MV-4-11 (cell line): ENCODE measurements around the gene ZNRF3.
"Not testable (repeated sequence)": the region's sequence is repeated elsewhere in the genome, so short reads cannot be mapped to it uniquely, and the experiment has no call there.

Source experiments
- DNase-seq: peaks from one replicate; lab custom pipeline; 2025; lab: John Stamatoyannopoulos, UW

Gene ZNRF3

DNA sequence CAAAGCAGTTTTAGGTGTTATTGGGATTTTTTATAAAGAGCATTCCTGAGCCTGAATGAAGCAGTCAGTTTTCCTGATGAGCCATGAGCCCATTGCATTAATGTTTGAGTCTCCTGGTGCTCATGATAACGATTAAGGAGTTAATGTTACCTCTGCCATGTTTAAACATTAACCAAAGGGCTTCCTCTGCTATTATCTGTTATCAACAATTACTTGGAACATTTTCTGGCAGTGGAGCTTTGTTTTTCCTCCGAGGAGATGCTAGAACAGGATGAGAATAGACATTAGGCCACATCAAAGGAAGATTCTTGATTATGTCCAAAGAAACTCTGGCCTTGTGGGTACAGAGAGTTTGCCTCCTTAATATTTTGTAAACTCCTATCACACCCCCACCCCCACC lies 49.9 kb downstream of the ZNRF3 start:
- DNase-seq, result no peak

DNA sequence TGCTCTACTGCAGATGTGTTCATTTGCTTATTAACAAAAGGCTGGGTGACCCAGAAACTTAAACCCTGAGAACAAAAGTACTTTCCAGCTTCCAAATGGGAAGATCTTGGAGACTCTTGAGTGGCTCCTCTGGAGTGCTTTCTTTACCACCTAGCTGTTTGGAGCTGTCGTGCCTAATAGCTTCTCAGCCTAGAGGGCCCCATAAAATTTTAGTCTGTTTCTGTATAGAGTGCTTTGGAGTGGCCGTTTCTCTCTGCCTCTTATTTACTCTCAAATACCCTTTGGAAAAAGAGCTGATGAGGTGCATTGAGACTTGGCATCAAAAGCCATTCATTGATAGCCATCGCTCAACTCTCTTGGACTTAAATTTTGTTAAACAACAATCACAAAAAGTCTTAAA lies 50.7 kb downstream of the ZNRF3 start:
- DNase-seq, result no peak

DNA sequence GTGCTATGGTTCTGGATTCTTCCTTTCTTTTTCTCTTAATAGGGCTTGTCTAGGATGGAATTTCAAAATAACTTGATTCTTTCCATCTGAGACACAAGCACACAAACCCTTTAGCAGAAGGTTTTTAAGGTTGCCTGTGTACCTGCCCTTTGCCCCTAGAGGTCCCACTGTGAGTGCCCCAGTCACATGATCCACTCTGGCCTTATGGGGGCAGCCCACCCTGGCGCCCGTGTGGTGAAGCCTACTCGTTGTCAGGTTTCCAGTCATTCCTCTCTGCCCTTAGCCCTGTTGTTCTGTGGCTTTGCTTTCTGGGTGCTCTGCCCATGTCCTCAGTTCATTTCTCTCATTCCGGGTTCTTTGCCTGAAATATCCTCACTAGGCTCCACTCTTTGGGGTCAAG lies 51.8 kb downstream of the ZNRF3 start:
- no peak for DNase-seq

DNA sequence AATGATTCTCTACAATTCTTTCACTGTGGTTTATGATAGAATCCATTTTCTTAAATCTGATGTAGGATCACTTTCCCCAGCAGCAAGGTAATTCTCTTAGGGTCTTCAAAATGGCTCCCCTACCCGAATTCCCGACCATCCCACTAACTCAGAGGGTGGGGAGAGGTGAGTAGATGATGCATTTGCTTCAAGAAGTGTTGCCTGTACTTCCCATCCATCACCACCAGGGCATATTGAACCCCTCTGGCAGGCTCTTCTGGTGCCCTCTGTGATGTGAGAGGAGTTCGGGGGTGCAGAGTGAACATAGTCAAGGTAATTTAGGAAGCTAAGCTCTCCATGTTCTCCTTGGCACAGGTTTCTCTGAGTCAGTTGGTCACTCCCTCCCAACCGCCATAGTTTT lies 52.3 kb downstream of the ZNRF3 start:
- no peak for DNase-seq

DNA sequence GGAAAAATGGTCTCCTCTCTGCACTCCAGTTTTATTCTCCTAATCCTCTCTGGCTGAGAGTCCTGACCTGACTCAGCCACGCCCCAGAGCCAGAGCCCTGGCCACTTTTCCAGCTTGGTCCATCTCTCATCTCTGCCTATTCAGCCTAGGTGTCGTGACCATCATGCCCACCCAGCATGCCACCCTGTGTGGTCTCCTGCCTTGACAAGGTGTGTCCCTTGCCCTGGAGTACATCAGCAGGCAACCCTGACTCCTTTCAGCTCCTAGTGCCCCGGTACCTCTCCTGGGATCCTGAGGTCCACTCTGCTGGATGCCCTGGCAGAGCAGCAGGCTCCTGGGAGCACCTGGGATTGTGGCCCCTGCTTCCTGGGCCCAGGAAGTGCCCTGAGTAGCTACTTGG lies 52.8 kb downstream of the ZNRF3 start:
- no peak for DNase-seq

DNA sequence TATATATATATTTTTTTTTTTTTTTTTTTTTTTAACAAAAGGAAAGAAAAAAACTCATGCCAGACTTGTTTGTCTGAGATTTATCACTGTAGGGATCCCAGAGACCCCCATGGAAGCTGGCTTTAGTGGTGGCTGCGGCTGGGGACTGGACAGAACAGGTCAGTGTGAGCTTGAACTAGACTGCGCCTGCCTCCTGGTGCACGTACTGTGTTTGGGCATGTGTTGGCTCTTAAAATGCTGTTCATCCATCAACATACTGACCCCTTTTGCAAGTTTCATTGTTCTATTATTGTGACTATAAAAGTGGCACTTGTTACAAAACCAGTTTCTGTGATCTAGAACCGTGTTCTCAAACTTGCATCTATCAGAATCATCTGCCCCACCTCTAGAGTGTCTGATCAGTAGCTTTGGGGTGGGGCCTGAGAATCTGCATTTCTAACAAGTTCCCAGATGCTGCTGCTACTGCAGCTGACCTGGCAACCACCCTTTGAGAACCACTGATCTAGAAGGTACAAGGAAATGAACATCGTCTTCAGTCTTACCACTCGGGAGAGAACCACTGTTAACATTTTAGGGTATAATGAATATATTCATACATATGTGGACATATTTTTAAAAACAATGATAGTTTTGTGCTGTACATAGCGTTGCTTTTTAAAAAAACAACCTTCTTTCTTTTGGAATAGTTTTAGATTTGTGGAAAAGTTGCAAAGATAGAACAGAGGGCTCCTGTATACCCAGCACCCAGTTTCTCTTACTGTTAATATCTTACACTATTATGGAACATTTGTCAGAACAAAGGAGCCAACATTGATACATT lies 54.0 kb downstream of the ZNRF3 start:
- DNase-seq, result no peak

DNA sequence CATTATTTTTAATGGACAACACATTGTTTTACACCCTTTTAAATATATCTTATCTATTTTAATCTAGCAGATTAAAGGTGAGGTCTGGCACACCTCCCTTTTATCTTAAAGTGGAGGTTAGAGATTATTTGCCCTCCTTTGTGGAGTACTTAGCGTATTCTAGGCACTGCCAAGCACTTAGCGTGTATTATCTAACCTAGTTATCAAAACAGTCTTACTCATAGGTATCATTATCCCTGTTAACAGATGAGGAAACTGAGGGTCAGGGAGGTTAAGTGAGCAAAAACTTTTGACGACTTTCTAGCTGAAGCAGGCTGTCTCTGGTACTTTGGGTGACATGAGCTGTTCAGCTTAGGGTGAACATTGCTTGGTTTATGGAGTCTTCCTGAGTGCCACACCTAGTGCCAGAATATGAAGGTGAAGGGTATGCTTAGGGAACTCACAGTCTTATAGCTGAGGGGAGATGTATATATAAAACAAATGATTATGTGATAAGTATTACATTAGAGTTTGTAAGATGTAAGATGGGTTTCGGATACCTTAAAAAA lies 55.0 kb downstream of the ZNRF3 start:
- no peak for DNase-seq

DNA sequence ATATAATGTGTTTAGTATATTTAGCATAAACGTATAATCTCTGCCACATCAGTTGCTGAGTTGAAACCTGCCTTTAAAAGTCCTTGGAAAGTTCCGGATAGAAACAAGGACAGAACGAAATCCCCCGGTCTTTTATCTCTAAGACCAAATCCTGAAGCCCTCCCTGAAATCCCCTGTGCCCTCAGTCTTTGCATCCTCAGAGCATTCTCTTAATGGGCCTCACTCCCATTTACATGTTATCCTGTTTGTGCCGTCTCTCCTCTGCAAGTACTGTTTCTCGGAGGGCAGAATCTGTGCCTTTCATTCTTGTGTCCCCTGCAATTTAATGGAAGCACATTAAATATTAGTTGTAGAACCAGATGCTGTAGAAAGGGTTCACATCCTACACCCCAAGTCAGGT lies 56.0 kb downstream of the ZNRF3 start:
- DNase-seq, result no peak

DNA sequence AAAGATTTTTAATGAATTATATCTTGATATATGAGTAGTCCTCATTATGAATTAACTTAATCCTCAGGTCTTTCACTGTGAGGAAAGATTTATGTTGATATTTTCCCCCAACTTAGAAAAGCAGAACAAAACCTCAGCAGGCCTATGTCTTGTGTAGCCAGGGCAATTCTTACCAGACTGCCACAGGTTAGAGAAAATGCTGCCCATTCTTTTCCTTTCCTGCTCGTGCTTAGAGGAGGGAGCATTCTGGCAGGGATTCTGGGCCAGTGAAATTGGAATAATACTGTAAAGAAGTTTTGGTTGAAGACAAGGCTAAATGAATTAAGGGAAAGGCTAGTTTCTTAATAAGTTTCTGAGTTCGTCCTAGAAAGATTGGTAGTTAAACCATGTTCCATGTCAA lies 56.6 kb downstream of the ZNRF3 start:
- DNase-seq, result no peak

DNA sequence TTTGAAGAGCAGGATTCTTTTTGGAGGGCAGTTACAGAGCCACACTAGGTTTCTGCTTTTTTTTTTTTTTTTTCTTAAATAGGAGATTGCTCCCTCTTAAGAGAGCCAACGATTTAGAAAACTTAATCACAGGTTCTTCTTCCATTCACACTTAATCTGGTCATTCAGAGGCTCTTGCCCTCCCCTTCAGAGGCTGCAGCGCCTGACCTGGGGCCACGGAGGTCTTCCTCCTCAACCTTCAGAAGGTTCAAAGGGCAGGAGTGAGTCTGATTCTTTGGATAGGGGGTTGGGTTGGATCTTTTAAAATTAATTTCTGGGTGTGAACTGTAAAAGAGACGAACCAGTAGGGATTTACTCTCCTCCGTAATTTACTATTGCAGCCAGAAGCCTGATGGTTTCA lies 57.1 kb downstream of the ZNRF3 start:
- no peak for DNase-seq

DNA sequence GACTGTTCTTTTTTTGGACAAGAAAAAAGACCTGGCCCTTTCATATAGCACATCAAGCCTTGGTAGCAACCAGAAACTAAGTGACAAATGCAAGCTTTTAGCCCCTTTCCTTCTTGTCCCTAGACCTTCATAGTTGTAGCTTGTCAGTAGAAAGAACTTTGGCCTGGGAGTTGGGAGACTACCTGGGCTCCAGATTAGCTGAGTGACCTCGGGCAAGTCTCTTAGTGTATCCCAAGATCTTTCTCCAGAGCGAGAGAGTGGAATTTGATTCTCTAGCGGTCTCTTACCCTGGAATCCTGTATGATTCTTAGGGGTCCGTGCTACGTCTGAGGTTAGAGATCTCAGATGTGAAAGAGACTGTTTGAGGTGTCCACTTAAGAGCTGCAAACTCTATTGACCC lies 59.0 kb downstream of the ZNRF3 start:
- no peak for DNase-seq

DNA sequence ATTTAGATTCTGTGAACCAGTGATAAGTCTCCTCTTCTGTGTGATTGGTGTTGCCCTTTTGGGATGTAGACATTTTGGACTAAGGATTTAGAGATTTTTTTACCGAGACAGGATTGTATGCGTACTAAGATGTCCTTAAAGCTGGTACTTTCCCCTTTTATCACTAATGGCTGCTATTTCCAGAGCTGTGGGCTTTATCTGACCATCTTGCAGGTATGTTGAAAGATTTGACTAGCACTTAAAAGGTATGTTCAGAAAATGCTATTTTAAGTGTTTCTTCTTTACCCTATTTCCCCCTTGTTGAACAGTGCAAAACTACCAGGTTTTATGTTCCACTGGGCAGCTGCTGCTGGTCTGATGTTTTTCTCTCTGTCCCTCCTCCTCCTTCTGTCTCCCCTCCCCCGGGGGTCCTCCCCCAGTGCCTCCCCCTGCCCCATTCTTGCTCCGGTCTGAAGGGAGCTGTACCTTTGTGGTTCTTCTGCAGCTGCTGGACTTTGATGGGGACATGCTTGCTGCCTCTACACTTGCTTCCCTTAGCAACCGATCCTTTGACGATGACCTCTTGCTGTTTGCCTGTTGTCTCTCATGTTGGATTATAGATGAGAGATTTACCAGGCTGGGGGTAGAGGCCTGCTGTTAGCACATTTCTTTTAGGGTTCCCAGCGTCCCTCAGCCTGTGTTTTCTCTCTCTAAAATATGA lies 59.6 kb downstream of the ZNRF3 start:
- no peak for DNase-seq

DNA sequence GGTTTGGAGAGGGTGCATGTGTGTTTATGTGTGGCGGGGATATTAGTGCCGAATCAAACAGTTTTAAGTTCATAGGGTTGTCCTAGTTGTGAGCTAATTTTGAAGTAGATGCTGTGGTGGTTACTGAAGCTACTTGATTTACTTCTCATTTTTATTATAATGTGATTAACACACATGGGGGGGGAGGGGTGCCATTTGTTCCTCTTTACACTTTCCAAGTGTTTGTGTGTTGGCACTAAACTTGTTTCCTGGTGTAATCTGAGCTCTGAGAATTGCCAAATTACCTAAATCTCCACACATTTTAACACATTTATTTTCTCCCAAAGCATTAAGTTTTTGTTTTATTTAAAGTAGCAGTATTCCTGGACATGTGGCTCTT lies 60.1 kb downstream of the ZNRF3 start:
- peak; percentile 80 for DNase-seq

DNA sequence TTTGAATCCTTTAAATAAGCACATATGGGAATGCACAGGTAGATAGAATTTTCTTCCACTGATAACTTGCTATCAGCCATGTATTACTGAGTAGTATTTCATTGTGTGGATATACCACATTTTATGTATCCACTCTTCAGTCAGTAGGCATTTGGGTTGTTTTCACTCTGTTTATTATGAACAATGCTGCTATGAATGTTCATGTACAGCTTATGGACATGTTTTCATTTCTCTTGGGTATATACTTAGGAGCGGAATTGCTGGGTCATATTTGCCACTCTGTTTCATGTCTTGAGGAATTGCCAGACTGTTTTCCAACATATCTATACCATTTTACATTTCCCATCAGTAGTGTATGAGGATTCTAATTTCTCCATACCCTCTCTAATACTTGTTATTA lies 63.8 kb downstream of the ZNRF3 start:
- DNase-seq, result no peak

DNA sequence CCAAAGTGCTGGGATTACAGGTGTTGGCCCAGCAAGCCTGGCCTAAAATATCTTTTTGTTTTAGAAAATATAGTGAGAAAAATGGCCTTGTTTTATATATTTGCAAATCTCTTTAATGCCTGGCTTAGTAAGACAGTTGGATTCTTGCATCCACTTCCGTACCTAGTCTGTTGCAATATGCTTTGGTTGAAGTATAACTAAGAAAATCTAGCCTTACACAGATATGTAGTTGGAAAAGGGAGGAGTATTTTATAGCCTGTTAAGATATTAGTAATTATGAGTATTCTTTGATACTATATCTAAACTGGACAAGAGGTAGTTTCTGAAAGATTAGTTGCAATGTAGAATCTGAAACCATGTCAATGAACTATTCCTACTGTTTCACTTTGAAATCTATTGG lies 65.1 kb downstream of the ZNRF3 start:
- peak; percentile 21 for DNase-seq

DNA sequence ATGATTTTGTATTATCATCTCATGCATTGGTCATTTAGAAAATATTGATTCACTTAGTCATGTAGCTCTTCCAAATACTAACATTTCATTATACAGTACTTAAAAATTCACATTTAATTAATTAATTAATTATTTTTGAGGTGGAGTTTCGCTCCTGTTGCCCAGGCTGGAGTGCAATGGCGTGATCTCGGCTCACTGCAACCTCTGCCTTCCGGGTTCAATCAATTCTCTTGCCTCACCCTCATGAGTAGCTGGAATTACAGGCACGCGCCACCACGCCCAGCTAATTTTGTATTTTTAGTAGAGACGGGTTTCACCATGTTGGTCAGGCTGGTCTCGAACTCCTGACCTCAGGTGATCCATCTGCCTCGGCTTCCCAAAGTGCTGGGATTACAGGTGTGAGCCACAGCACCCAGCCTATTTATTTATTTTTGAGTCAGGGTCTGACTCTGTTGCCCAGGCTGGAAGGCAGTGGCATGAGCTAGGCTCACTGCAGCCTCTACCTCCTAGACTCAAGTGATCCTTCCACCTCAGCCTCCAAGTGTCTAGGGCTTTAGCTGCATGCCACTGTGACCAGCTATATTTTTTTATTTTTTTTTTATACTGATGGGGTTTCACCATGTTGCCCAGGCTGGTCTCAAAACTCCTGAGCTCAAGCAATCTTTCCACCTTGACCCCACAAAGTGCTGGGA lies 65.6 kb downstream of the ZNRF3 start:
- DNase-seq, result not testable (repeated sequence)

DNA sequence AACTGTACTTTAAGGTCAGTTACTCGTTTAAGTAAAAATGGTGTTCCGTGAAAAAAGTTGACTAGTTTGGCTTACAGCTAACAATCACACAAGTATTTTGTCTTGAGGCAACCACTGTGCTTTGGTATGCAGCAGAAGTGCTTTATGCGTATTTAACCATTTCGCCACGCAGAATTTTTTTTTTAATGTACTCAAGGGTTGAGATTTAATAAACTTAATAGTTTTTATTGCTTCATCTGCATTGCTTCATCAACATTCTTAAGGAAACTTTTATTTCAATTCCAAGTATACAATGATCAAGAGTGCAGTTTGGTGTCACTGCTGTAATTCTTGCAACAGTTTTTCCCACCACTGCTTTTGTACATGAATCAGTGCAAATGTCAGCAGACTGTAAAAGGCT lies 66.4 kb downstream of the ZNRF3 start:
- no peak for DNase-seq

DNA sequence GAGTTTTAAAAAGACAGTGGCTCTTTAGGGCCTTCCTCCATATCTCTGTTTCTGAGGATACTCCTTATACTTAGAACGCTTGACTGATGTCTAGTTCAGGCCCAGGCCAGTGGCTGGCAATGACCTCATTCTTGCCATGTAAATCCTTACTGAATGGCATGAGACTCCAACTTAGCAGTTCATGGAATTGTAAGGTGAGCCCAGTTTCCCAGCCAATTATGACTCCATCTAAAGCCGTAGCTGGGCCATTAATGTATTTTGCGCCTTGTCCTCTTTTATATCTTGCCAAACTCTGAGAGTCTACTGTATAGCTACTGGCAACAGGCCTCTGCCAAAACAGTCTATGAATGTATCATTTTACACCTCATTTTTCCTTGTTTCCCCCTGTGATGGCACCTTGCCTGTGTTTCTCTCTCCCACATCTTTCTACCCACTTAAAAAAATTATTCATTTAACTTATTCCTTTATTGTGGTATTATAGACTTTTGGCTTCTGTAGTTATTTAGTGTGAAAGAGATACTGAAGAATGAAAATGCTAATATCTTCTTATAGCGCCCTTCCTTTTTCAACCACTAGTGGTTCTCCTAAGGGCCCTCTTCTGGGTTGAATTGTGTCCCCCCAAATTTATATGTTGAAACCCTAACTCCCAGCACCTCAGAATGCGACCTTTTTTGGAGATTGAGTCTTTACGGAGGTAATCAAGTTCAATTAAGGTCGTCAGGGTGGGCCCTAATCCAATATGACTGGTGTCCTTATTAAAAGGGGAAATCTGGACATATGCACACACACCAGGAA lies 67.4 kb downstream of the ZNRF3 start:
- DNase-seq, result no peak

DNA sequence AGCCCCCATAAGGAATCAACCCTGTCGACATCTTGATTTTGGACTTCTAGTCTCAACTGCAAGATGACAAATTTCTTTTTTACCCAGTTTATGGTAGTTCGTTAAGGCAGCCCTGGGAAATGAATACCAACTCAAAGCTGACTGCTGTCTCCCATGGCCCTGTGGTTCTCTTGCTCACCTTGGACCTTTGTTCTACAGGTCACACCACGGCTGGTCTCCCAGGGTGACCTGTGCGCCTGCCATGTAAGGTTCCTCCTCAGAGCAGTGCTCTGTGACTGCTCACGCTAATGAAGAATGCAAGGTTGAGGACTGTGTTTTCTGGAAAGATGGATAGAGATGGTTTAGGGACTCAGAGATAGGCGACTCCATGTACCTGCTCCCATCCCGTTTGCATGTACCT lies 68.2 kb downstream of the ZNRF3 start:
- DNase-seq, result no peak

DNA sequence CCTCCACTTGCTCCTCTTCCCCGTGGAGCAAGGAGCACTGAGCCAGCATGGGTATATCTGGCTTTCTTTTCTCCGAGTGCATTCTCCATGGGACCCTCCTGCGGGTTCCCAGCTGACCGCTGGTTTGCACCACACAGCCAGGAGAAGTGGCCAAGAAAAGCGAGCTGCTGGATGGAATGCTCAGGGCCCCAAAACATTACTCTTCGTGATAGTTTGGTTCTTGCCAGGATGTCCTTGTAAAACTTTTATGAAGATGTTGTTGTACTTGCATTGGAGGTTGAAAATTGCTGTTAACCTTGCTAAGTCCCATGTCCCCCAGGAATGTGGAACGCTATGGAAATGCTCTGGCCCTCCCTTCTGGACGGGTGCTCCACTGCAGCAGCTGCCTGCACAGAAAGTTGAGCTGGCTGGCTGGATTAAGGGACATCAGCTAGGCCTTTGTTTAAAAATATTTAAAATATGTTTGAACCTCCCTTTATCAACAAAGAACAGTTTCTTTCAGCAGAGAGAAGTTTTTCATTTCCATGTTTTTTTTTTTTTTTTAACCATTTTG lies 68.7 kb downstream of the ZNRF3 start:
- no peak for DNase-seq

DNA sequence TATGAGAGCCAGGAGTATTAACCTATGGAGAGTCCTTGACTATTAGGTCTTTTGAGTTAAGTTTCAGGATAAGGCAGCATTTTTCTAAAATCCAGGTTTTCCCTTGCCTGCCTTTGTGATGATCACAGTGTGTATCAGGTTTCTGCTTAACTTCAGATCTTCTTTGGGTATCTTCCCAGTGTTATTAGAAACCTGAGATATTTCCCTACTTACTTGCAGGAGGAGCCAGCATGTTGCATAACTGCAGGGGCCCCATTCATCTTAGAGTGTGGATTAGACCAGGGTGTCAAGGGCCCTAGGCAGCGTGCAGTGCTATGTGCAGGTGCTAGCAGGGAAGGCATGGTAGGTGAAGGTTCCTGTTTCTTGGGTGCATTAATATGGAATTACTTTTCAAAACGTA lies 69.5 kb downstream of the ZNRF3 start:
- DNase-seq, result no peak

DNA sequence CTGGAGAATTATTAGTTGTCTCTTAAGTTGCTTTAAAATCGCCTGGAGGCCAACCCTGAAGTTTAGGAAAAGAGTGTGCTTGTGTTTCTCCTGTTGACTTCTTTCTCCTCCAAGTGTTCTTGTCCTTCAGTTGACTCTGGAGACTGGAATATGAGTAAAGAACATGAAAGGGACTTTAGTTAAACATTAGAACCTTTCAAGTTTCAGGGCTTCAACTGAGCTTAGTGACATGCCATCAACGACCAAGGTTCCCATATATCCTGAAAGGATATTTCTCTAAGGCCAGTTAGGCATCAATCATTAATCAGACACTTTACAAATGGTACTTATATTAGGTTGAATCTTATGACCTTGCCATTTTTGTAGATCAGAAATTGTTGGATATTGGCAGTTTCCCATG lies 70.0 kb downstream of the ZNRF3 start:
- no peak for DNase-seq
